GM18526 (cell line): ENCODE results near the gene FYB1.

Source experiments
- POLR2A ChIP-seq: IDR thresholded peaks from 3 replicates; pipeline ENCODE4 v1.6.1; 2011; ENCODE audit not compliant: insufficient read length; ENCODE audit errors: extremely low read depth

FYB1 gene

GRCh38 chr5:39187831-39188731 is 31.3 kb downstream of the FYB1 start:
- TF ChIP-seq POLR2A: no peak

GRCh38 chr5:39186722-39187539 is 32.4 kb downstream of the FYB1 start:
- TF ChIP-seq POLR2A: no peak

DNA sequence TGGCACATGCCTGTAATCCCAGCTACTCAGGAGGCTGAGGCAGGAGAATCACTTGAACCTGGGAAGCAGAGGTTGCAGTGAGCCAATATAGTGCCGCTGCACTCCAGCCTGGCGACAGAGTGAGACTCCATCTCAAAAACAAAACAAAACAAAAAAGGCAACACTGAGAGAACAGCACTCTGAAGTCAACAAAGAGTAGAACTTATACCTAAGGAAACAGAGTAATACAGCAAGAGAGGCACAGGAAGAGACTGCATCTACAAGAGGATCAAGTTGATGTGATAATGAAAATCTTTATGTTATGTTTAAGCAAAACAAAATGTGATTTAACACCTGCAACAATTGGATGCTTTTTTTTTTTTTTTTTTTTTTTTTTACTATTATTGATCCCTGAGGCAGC is 33.1 kb downstream of the FYB1 start:
- no peak for TF ChIP-seq POLR2A

- no peak for TF ChIP-seq POLR2A
Measured at GRCh38 chr5:39185761-39186160, 33.6 kb downstream of the FYB1 start.

DNA sequence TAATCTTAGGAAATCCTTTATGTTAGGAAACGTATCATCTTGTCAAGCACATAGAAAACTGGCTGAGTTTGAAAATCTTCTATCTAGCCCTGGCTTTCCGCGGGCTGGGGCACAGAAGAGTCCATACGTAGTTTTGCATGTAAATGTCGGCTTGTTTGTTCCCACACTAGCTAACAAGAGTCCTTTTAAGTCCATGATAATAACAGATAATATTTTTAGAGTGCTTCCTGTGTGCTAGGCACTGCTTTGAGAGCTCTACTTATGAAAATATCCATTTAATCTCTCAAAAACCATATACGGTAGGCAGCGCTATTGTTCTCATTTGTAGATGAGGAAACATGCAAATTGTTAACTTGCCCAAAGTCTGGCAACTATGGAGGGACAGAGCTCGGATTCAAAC is 40.5 kb downstream of the FYB1 start:
- no peak for TF ChIP-seq POLR2A

DNA sequence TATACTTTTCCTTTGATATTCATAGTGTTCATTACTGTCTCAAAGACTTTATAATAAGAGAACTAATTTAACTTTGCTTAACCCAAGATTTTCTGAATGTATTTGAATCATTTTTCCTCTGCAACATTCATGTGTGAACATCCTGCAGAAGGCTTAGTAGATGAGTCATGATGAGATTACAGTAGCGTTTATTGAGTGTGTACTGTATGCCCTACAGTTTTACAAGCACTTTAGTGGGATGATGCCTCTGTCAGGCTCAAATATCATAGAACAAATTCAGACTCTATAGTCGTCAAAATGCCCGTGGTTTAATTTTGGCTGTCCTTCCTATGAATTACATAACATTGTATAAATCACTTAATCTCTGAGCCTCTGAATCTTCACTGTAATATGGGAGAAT is 41.2 kb downstream of the FYB1 start:
- no peak for TF ChIP-seq POLR2A

DNA sequence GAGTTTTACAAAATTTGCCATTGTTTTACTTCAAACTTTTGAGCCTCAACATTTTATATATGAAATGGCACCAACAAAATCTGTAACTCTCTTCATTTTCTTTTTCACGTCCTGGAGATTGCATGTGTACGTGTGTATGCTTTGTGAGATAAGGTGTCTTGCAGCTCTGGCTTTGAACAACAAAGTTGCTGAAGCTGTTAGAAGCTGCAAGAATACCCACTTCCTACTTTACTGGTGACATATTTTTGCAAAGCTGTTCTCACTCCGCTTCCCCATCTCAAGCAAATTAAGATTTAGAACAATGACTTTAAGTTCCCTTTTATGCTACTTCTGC is 41.8 kb downstream of the FYB1 start:
- TF ChIP-seq POLR2A: no peak

- no peak for TF ChIP-seq POLR2A
Measured at GRCh38 chr5:39176759-39177630, 42.4 kb downstream of the FYB1 start.

DNA sequence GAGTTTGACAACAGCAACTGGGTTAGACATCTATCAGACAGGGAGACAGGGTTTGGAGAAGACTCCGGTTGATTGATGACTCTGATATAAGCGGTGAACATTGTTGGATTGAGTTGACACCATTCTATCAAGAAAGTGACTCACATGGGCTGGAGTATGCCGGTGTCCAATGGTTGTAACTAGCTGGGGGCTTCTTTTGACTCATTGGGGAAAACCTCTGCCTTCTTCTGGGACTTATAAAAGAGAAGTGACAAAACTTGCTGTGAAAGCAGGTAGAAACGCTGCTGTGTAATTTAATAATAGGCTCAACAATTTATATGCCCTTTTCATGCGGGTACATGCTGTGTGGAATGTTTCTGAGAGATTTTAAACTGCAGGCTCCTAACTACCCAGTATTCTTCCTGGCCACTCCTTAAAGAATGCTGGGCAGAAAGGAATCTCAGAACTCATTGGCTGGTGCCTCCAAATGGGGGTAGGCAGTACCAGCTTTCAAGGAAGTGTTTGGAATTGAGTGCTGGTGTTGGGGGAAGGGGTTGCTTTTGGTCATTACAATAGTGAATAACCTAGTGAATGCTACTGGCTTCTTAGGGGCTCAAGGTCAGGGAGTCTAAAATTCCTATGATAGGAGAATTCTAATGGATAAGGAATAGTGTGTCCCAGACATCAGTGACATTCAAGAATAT is 43.9 kb downstream of the FYB1 start:
- TF ChIP-seq POLR2A: no peak

DNA sequence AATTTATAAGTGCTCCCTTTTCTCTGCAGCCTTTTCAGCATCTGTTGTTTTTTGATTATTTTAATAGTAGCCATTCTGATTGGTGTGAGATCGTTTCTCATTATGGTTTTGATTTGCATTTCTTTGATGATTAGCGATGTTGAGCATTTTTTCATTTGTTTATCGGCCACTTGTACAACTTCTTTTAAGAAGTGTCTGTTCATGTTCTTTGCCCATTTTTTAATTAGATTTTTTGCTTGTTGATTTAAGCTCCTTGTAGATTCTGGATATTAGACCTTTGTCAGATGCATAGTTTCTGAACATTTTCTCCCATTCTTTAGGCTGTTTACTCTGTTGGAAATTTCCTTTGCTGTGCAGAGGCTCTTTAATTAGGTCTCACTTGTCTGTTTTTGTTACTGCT is 46.3 kb downstream of the FYB1 start:
- TF ChIP-seq POLR2A: no peak

- TF ChIP-seq POLR2A: no peak
Measured at GRCh38 chr5:39172593-39172992, 46.8 kb downstream of the FYB1 start.

GRCh38 chr5:39171647-39172046 is 47.7 kb downstream of the FYB1 start:
- no peak for TF ChIP-seq POLR2A

DNA sequence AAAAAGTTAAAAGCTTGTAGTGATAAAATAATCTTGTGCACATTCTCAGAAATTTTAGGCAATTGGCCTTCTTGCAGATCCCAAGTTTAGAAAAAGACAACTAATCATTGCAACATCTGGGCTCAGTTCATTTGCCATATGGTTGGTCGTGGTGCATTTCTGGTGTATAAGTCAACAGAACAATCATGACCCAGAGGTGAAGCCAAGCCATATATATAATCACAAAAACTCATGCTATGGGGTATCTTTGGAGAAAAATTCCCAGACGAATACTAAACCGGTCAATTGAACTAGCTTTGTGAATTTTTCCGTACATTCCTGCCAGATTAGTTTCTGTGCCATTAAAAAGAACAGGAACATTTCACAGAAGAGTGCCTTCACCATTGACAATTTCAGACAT is 50.3 kb downstream of the FYB1 start:
- no peak for TF ChIP-seq POLR2A

DNA sequence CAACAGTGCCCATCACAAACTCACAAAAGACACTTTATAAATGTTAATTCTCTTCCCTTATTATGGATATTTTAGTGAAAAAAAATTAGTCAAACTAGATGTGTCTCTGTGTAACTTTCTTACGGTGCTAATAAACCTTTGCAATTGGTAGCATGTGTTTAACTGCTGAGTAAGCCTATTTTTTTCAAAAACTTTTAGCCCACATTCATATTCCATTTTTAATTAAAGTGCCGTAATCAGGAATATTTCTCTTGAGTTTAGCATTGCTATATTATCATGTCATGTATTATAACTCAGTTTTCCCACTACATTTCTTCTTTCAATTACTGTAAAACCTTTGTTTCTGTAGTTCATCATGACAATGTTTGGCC is 51.4 kb downstream of the FYB1 start:
- no peak for TF ChIP-seq POLR2A

- TF ChIP-seq POLR2A: no peak
Measured at GRCh38 chr5:39167141-39167971, 52.0 kb downstream of the FYB1 start.
